SU-DHL-6 (cell line): ENCODE measurements around the gene PRSS57.
A peak's percentile ranks its signal among the peaks of the same experiment; 100 is the strongest.

Experiments used
- H2AFZ ChIP-seq: fragments of 200-600 bp; sonication (generic); 2 replicates; pipeline ENCODE4 v1.6.1; 2014; ENCODE audit warnings: low read depth, mild to moderate bottlenecking, moderate library complexity, mixed read lengths, antibody characterized with exemption, low read length; ENCODE audit not compliant: severe bottlenecking
- H3F3A ChIP-seq: fragments of 200-600 bp; shearing (Covaris generic); 2 replicates; pipeline ENCODE4 v1.6.0; 2016; ENCODE audit warnings: antibody characterized with exemption, mild to moderate bottlenecking; ENCODE audit not compliant: insufficient read depth
- H3K27ac ChIP-seq: fragments of 200-600 bp; sonication (generic); 2 replicates; pipeline ENCODE4 v1.5.1; 2016; ENCODE audit warnings: low read depth, mild to moderate bottlenecking, low read length, moderate library complexity, mixed read lengths
- H3K27me3 ChIP-seq: fragments of 200-600 bp; sonication (generic), shearing (Covaris generic); 2 replicates; pipeline ENCODE4 v1.6.0; 2014; ENCODE audit warnings: mild to moderate bottlenecking, low read length
- H3K36me3 ChIP-seq: fragments of 200-600 bp; sonication (generic); 2 replicates; pipeline ENCODE4 v1.6.1; 2014; ENCODE audit warnings: mild to moderate bottlenecking, low read length, mixed read lengths
- H3K4me2 ChIP-seq: fragments of 300-600, 200-600 bp; shearing (Covaris generic), sonication (generic); 2 replicates; pipeline ENCODE4 v1.6.0; 2014; ENCODE audit warnings: low read length, low read depth, mild to moderate bottlenecking; ENCODE audit not compliant: poor library complexity, severe bottlenecking
- H3K4me3 ChIP-seq: fragments of 200-600 bp; sonication (generic); 2 replicates; pipeline ENCODE4 v1.5.1; 2014; ENCODE audit warnings: antibody characterized with exemption, low read length, mild to moderate bottlenecking, mixed read lengths; ENCODE audit not compliant: insufficient read depth, poor library complexity, severe bottlenecking
- H3K79me2 ChIP-seq: fragments of 200-600 bp; sonication (generic); 2 replicates; pipeline ENCODE4 v1.6.1; 2014; ENCODE audit warnings: mild to moderate bottlenecking, low read length, moderate library complexity; ENCODE audit not compliant: insufficient read depth
- H3K9ac ChIP-seq: fragments of 200-600 bp; sonication (generic); 2 replicates; pipeline ENCODE4 v1.7.0; 2014; ENCODE audit warnings: mild to moderate bottlenecking, low read length
- H3K9me2 ChIP-seq: fragments of 200-600 bp; sonication (generic); replicated peaks from 2 replicates; pipeline ENCODE4 v1.6.1; 2014; ENCODE audit warnings: low read length; ENCODE audit not compliant: insufficient read depth
- H3K9me3 ChIP-seq: fragments of 200-600 bp; sonication (generic); 2 replicates; pipeline ENCODE4 v1.6.1; 2014; ENCODE audit warnings: low read length, mixed read lengths; ENCODE audit not compliant: insufficient read depth
- H4K20me1 ChIP-seq: fragments of 200-600 bp; sonication (generic); 2 replicates; pipeline ENCODE4 v1.6.1; 2014; ENCODE audit warnings: low read depth, mild to moderate bottlenecking, antibody characterized with exemption, low read length, moderate library complexity, mixed read lengths
- CTCF ChIP-seq: fragments of 200-600 bp; sonication (generic); IDR thresholded peaks from one replicate; pipeline ENCODE4 v1.5.1; 2017; ENCODE audit warnings: antibody characterized with exemption, mild to moderate bottlenecking, low read length, moderate library complexity; ENCODE audit not compliant: insufficient read depth, poor library complexity, severe bottlenecking
- EZH2phosphoT487 ChIP-seq: fragments of 200-600 bp; sonication (generic), shearing (Covaris generic); conservative IDR thresholded peaks from 2 replicates; pipeline ENCODE4 v1.6.1; 2018; ENCODE audit warnings: mild to moderate bottlenecking, antibody characterized with exemption, low read length, moderate library complexity, mixed read lengths

The PRSS57 gene

GRCh38 chr19:662207-662961, 32.9 kb downstream of the PRSS57 start:
- H3K9ac ChIP-seq = peak overlapping the region; percentile 98
- no peak for TF ChIP-seq EZH2phosphoT487
- no peak for TF ChIP-seq CTCF
- H3K27ac ChIP-seq = peak overlapping the region; percentile 89
- H3K79me2 ChIP-seq = peaks cover 54% of the 10 kb centered on the region
- no peaks in the 10 kb centered on the region for H3K9me3 ChIP-seq
- H3K9me2 ChIP-seq = no peaks in the 10 kb centered on the region
- H4K20me1 ChIP-seq = peaks cover 4% of the 10 kb centered on the region; the same call in 1 of the 2 replicates
- peaks cover 21% of the 10 kb centered on the region for H3F3A ChIP-seq
- no peaks in the 10 kb centered on the region for H3K36me3 ChIP-seq
- H3K4me3 ChIP-seq = peak overlapping the region; percentile 77
- H2AFZ ChIP-seq = no peak overlapping the region
- H3K27me3 ChIP-seq = no peaks in the 10 kb centered on the region
- peak overlapping the region; percentile 79 for H3K4me2 ChIP-seq

GRCh38 chr19:661427-662196, 33.6 kb downstream of the PRSS57 start:
- Histone ChIP-seq H2AFZ (no peak overlapping the region), H3K79me2 (peaks cover 62% of the 10 kb centered on the region), H3K36me3 (no peaks in the 10 kb centered on the region), H3K4me3 (peak overlapping the region; percentile 77), H3K27ac (peak overlapping the region; percentile 89), H3K9me2 (no peaks in the 10 kb centered on the region), H4K20me1 (peaks cover 4% of the 10 kb centered on the region; the same call in 1 of the 2 replicates), H3K9ac (peak overlapping the region; percentile 98), H3K4me2 (peak overlapping the region; percentile 79), H3K9me3 (no peaks in the 10 kb centered on the region), H3K27me3 (no peaks in the 10 kb centered on the region), H3F3A (peaks cover 21% of the 10 kb centered on the region)
- TF ChIP-seq EZH2phosphoT487 (no peak), CTCF (no peak)

- Histone ChIP-seq H3K27ac (peak overlapping the region; percentile 89), H3F3A (peaks cover 21% of the 10 kb centered on the region), H3K9me3 (no peaks in the 10 kb centered on the region), H3K79me2 (peaks cover 69% of the 10 kb centered on the region), H3K9ac (peak overlapping the region; percentile 98), H3K9me2 (no peaks in the 10 kb centered on the region), H3K4me2 (peak overlapping the region; percentile 79), H3K4me3 (peak overlapping the region; percentile 77), H3K36me3 (no peaks in the 10 kb centered on the region), H2AFZ (no peak overlapping the region), H3K27me3 (no peaks in the 10 kb centered on the region), H4K20me1 (peaks cover 8% of the 10 kb centered on the region)
- TF ChIP-seq CTCF (no peak), EZH2phosphoT487 (no peak)
These were observed 34.3 kb downstream of the PRSS57 start for GRCh38 chr19:660793-661426.
